Uterus (tissue), 2 donors: Measurements from ENCODE around the gene NR1D2.

ENCODE experiments used
- CTCF ChIP-seq, 4 experiments: fragments of 200-600 bp in 2 of 4; fragments of 450-650 bp in 2 of 4; sonication (generic) in 2 of 4; IDR thresholded peaks; one replicate each; pipeline ENCODE4 v1.5.1; 2016 to 2019; ENCODE audit warnings: antibody characterized with exemption in 4 of 4, mild to moderate bottlenecking in 2 of 4, moderate library complexity in 1 of 4
- POLR2A ChIP-seq, 2 donors: fragments of 450-650 bp; IDR thresholded peaks; one replicate each; pipeline ENCODE4 v1.6.1; 2016; ENCODE audit warnings: antibody characterized with exemption in 2 of 2, mild to moderate bottlenecking in 1 of 2, moderate library complexity in 1 of 2

GRCh38 chr3:24019585-24019984 is 74.5 kb downstream of the NR1D2 start:
- TF ChIP-seq CTCF (IDR thresholded peaks at IDR 0.05), result no peak
- TF ChIP-seq POLR2A (IDR thresholded peaks at IDR 0.05), result no peak
